K562 (cell line): ENCODE measurements around the gene HNRNPH3. TPM values are rescaled to one million over a fixed set of nuclear protein-coding genes. Genes with fewer than 3 reads are reported as not detected.
"Not testable (repeated sequence)": the region's sequence is repeated elsewhere in the genome, so short reads cannot be mapped to it uniquely, and the experiment has no call there.

Experiments
- ATAC-seq: fragments of 200-7000 bp; cut with Tn5 transposase; 3 replicates; pipeline ENCODE4 v1.9.1; 2020; ENCODE audit warnings: moderate library complexity
- BruUV-seq: library from RNA; stranded (reverse); fragments of 400-500 nt; replicated peaks from 2 replicates; lab custom pipeline; 2021; lab: Mats Ljungman, UMichigan
- CTCF ChIA-PET: fragments of 300-600 bp; formaldehyde crosslinking; extraction: SDS; loops from one replicate; lab custom pipeline; 2021; ENCODE audit warnings: low intra/inter-chr PET ratio; lab: Yijun Ruan, JAX
- POLR2A ChIA-PET: fragments of 300-600, 350-650 bp; sonication (Branson Sonifier 250); formaldehyde crosslinking; extraction: SDS; loops from one replicate; lab custom pipeline; 2021; ENCODE audit warnings: antibody characterized with exemption, inconsistent platforms; lab: Yijun Ruan, JAX
- DNase-seq, 4 experiments: peaks; one replicate each; pipeline versions ENCODE4 v3.0.0 to v3.0.0-alpha.2; 2011 to 2018; ENCODE audit warnings: low spot score in 3 of 4, mixed read lengths in 3 of 4; ENCODE audit errors: extremely low read depth in 1 of 4
- FAIRE-seq: peaks from 2 replicates; lab custom pipeline; 2011; peaks lifted over from hg19 to GRCh38; lab: Jason Lieb, UNC
- H2AFZ ChIP-seq: 2 replicates; pipeline ENCODE4 v1.6.0; 2011; ENCODE audit warnings: low read depth, low read length, control low read depth, inconsistent platforms
- H3K27ac ChIP-seq: fragments of 200-600 bp; 3 replicates; pipeline ENCODE4 v1.8.0; 2011; ENCODE audit warnings: low read depth, mild to moderate bottlenecking, control low read depth, inconsistent platforms, low read length, moderate library complexity, mixed read lengths; ENCODE audit errors: extremely low read depth
- H3K27me3 ChIP-seq, 2 experiments: fragments of 300-600 bp in 1 of 2; 2 replicates in 1 of 2; 3 replicates in 1 of 2; pipeline versions ENCODE4 v1.6.0 to v1.8.0; 2011; ENCODE audit warnings: inconsistent platforms in 2 of 2, low read length in 2 of 2, mild to moderate bottlenecking in 1 of 2, mixed read lengths in 1 of 2, moderate library complexity in 1 of 2; ENCODE audit not compliant: control insufficient read depth in 2 of 2, insufficient read depth in 2 of 2
- H3K36me3 ChIP-seq: fragments of 300-600 bp; 3 replicates; pipeline ENCODE4 v1.8.0; 2011; ENCODE audit warnings: mild to moderate bottlenecking, low read length, inconsistent platforms; ENCODE audit not compliant: control insufficient read depth, insufficient read depth
- H3K4me1 ChIP-seq, 2 experiments: fragments of 200-600 bp in 1 of 2; replicated peaks in 1 of 2; 2 replicates in 1 of 2; 3 replicates in 1 of 2; pipeline versions ENCODE4 v1.5.1 to v1.8.0; 2011; ENCODE audit warnings: inconsistent platforms in 2 of 2, low read length in 2 of 2, mild to moderate bottlenecking in 1 of 2, mixed read lengths in 1 of 2, moderate library complexity in 1 of 2; ENCODE audit not compliant: control insufficient read depth in 2 of 2, insufficient read depth in 2 of 2
- H3K4me2 ChIP-seq: 2 replicates; pipeline ENCODE4 v1.6.1; 2011; ENCODE audit warnings: low read length, control low read depth, inconsistent platforms, mixed read lengths; ENCODE audit not compliant: insufficient read depth
- H3K4me3 ChIP-seq: fragments of 200-600 bp; sonication (generic), shearing (Covaris generic); 2 replicates; pipeline ENCODE4 v1.5.1; 2016; ENCODE audit warnings: control low read depth, inconsistent platforms
- H3K79me2 ChIP-seq: fragments of 200-600 bp; 3 replicates; pipeline ENCODE4 v1.8.0; 2011; ENCODE audit warnings: low read length, inconsistent platforms; ENCODE audit not compliant: control insufficient read depth, insufficient read depth
- H3K9ac ChIP-seq, 2 experiments: 2 replicates each; pipeline versions ENCODE4 v1.6.0 to v1.6.1; 2011; ENCODE audit warnings: low read depth in 2 of 2, low read length in 2 of 2, control low read depth in 1 of 2, inconsistent platforms in 1 of 2, mild to moderate bottlenecking in 1 of 2, mixed read lengths in 1 of 2; ENCODE audit not compliant: insufficient read depth in 1 of 2
- H3K9me1 ChIP-seq: one replicate; pipeline ENCODE4 v1.6.0; 2011; ENCODE audit warnings: inconsistent platforms, mild to moderate bottlenecking, low read length, moderate library complexity; ENCODE audit not compliant: control insufficient read depth, insufficient read depth
- H3K9me3 ChIP-seq: replicated peaks from 2 replicates; pipeline ENCODE4 v1.5.1; 2011; ENCODE audit warnings: low read depth, low read length, inconsistent platforms; ENCODE audit not compliant: control insufficient read depth, insufficient read depth
- H4K20me1 ChIP-seq: replicated peaks from 2 replicates; pipeline ENCODE4 v1.6.1; 2011; ENCODE audit warnings: low read length, inconsistent platforms, mixed read lengths; ENCODE audit not compliant: control insufficient read depth, insufficient read depth
- RFX1 ChIP-seq: fragments of 450-650 bp; IDR thresholded peaks from 2 replicates; pipeline ENCODE4 v1.6.1; 2016; ENCODE audit warnings: mild to moderate bottlenecking, moderate library complexity
- WGBS: fragments of 100-300 bp; shearing (Covaris generic); methylation state at CpG from one replicate; pipeline ENCODE4 v1.1.6; 2016; ENCODE audit warnings: low coverage, mixed read lengths; ENCODE audit not compliant: insufficient coverage; ENCODE audit errors: missing lambda C conversion rate; 5-methylcytosine and 5-hydroxymethylcytosine counted together
- in situ Hi-C: fragments of 300-500 bp; cut with MboI; formaldehyde crosslinking; loops from 4 replicates; pipeline ENCODE4 v1.15.0; 2018; ENCODE audit warnings: inconsistent platforms, mixed read lengths
- intact Hi-C: fragments of 100-400 bp; cut with micrococcal nuclease; formaldehyde crosslinking; loops from 2 replicates; pipeline ENCODE4 v1.14.2; 2022
- polyA plus RNA-seq, 8 experiments: library from polyadenylated mRNA; depleted of rRNA in 4 of 8; stranded (reverse) in 5 of 8; unstranded in 3 of 8; fragments of >200 nt; fragmentation: Nextera tagmentation in 2 of 8; fragmentation: Illumina TruSeq in 1 of 8; extraction: Ambion mirVana in 2 of 8; extraction: Trizol in 1 of 8; gene quantifications; 2 replicates each; pipeline versions ENCODE4 v1.2.1 to v1.2.3, GENCODE V29; 2011 to 2014; ENCODE audit warnings: inconsistent platforms in 1 of 8, missing spikeins in 1 of 8
- total RNA-seq, 7 experiments: library from RNA; depleted of rRNA in 6 of 7; stranded (reverse); fragments of >200 nt in 6 of 7; fragmentation: Illumina TruSeq in 2 of 7; extraction: Trizol in 2 of 7; gene quantifications; 2 replicates each; pipeline versions ENCODE4 v1.2.1 to v1.2.3, GENCODE V29; 2011 to 2021; ENCODE audit warnings: low replicate concordance in 1 of 7
- TF ChIP-seq, protein P1 (sequence below): sonication (generic); formaldehyde crosslinking; IDR thresholded peaks from 2 replicates; pipeline ENCODE4 v1.9.0; 2022; ENCODE audit warnings: mild to moderate bottlenecking, missing genetic modification reagents

The HNRNPH3 gene
- total and polyA plus RNA-seq, 9 of the 15 experiments (the other 6 are each of a cell fraction or from before 2014, with no cell fraction given) = 52.8 to 562 (median 152) TPM

DNA sequence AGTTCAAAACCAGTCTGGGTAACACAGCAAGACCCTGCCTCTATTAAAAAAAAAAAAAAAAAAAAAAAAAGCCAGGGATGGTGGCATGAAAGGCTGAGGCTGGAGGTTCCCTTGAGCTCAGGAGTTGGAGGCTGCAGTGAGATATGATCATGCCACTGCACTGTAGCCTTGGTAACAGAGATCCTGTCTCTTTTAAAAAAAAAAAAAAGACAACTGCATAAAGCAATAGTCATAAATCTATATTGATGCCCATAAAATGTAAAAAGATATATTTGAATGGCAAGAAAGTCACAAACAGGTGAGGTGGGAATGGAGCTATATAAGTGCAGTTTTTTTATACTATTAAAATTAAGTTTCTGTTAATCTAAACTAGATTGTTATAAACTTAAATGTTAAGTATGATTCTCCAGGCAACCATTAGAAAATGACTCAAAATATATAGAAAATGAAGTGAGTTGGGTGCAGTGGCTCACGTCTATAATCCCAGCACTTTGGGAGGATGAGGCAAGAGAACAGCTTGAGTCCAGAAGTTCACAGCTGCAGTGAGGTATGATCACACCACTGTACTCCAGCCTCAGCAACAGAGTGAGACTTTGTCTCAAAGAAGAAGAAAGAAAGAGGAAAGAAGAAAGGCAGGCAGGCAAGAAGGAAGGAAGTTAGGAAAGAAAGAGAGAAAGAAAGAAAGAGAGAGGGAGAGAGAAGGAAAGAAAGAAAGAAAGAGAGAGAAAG is 13.4 kb upstream of the HNRNPH3 start:
- Histone ChIP-seq H3K9ac (no peak overlapping the region), H2AFZ (no peak overlapping the region), H4K20me1 (no peaks in the 10 kb centered on the region), H3K9me1 (no peaks in the 10 kb centered on the region), H3K27me3 (no peaks in the 10 kb centered on the region), H3K4me2 (no peak overlapping the region), H3K4me1 (no peaks in the 10 kb centered on the region), H3K36me3 (no peaks in the 10 kb centered on the region), H3K4me3 (no peak overlapping the region), H3K27ac (no peak overlapping the region), H3K79me2 (no peaks in the 10 kb centered on the region), H3K9me3 (no peaks in the 10 kb centered on the region; the same call in 1 of the 2 replicates)
- in situ Hi-C loops = no loop called here
- ChIA-PET POLR2A (interaction anchor here (0.6 to 1.3 kb wide), 3 partner anchors 12 to 247 kb away, joined by 3 read pairs; partner anchors contain the start of gene PBLD), CTCF (no interaction called here)
- TF ChIP-seq RFX1 = peak; percentile 30; the same call in 1 of the 2 replicates
- TF ChIP-seq, protein P1, sequence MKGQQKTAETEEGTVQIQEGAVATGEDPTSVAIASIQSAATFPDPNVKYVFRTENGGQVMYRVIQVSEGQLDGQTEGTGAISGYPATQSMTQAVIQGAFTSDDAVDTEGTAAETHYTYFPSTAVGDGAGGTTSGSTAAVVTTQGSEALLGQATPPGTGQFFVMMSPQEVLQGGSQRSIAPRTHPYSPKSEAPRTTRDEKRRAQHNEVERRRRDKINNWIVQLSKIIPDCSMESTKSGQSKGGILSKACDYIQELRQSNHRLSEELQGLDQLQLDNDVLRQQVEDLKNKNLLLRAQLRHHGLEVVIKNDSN (CRISPR knock-in tag) = no peak
- 7% methylated on average over 1 of the region's 1 CpG for WGBS
- ATAC-seq (no peak), FAIRE-seq (no peak), DNase-seq (no peak)
- no TSS peak for BruUV-seq
- intact Hi-C loops = no loop called here

DNA sequence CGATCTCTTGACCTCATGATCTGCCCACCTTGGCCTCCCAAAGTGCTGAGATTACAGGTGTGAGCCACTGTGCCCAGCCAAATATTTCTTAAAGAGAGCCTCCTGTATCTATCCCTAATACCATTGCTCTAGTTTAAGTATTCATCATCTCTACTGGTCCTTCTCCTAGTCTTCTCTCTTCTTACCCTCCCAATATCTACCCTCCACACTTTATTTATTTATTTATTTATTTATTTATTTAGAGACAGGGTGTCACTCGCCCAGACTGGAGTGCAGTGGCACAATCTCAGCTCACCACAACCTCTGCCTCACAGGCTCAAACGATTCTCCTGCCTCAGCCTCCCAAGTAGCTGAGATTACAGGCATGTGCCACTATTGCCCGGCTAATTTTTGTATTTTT is 7.5 kb upstream of the HNRNPH3 start:
- 15% methylated on average over 4 of the region's 4 CpGs for WGBS
- H3K27ac ChIP-seq, H4K20me1 ChIP-seq, H3K27me3 ChIP-seq, H3K9me3 ChIP-seq, CTCF ChIA-PET, FAIRE-seq, BruUV-seq, H3K9me1 ChIP-seq, H3K9ac ChIP-seq, H3K4me3 ChIP-seq, H2AFZ ChIP-seq, H3K79me2 ChIP-seq, DNase-seq, ATAC-seq, H3K36me3 ChIP-seq, intact Hi-C loops, H3K4me2 ChIP-seq: not testable (repeated sequence)
- POLR2A ChIA-PET = interaction anchor here (0.7 to 2.5 kb wide), 2 partner anchors 10 to 560 kb away, joined by 3 to 10 read pairs; no protein-coding TSS in a partner anchor
- H3K4me1 ChIP-seq = peaks cover 4 to 11% of the 10 kb centered on the region in 2 experiments; a peak in 4 of 5 replicates
- in situ Hi-C loops = loop anchor here (10.0 kb wide), 1 partner anchor 450 kb away; no protein-coding TSS in a partner anchor
